OCI-LY3 (cell line): ENCODE data around the gene COL1A2.

ENCODE experiments used
- EZH2phosphoT487 ChIP-seq: fragments of 200-600 bp; shearing (Covaris generic); IDR thresholded peaks from 2 replicates; pipeline ENCODE4 v1.6.1; 2018; ENCODE audit warnings: antibody characterized with exemption, mixed run types, low read depth
- TF ChIP-seq, protein P1 (sequence below): fragments of 200-600, 300-600 bp; sonication (generic); IDR thresholded peaks from 2 replicates; pipeline ENCODE4 v1.5.1; 2014; ENCODE audit warnings: antibody characterized with exemption, low read length, low read depth

DNA sequence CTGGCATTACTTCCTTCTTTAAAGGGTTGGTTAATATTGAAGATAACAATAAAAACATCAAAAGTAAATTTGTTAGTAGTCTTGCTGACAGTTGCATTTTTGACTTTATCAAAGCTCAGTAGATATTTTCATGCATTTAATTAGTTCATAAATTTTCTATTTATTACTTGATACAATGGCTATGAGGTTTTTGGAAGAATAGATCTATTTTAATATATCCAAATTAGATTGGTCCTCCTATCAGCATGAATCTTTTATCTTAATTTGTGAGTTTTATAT, 16.4 kb downstream of the COL1A2 start:
- TF ChIP-seq, protein P1, sequence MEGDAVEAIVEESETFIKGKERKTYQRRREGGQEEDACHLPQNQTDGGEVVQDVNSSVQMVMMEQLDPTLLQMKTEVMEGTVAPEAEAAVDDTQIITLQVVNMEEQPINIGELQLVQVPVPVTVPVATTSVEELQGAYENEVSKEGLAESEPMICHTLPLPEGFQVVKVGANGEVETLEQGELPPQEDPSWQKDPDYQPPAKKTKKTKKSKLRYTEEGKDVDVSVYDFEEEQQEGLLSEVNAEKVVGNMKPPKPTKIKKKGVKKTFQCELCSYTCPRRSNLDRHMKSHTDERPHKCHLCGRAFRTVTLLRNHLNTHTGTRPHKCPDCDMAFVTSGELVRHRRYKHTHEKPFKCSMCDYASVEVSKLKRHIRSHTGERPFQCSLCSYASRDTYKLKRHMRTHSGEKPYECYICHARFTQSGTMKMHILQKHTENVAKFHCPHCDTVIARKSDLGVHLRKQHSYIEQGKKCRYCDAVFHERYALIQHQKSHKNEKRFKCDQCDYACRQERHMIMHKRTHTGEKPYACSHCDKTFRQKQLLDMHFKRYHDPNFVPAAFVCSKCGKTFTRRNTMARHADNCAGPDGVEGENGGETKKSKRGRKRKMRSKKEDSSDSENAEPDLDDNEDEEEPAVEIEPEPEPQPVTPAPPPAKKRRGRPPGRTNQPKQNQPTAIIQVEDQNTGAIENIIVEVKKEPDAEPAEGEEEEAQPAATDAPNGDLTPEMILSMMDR = no peak
- TF ChIP-seq EZH2phosphoT487 = no peak
